Lung microvascular endothelial cell (primary cell): ENCODE results near the gene ZNF385D. TPM values are rescaled to one million over a fixed set of nuclear protein-coding genes. Genes with fewer than 3 reads are reported as not detected.
"Not testable (repeated sequence)": the region's sequence is repeated elsewhere in the genome, so short reads cannot be mapped to it uniquely, and the experiment has no call there.

Experiments used
- DNase-seq, 2 donors: peaks; one replicate each; pipeline versions ENCODE4 v3.0.0 to v3.0.0-alpha.2; 2010; ENCODE audit warnings: low read depth in 2 of 2
- total RNA-seq: library from RNA; depleted of rRNA; stranded (reverse); fragments of >200 nt; gene quantifications from 2 replicates; pipeline ENCODE4 v1.2.1, GENCODE V29; 2014

The ZNF385D gene
- total RNA-seq, 1 donor from 2014 or later = 1.8 TPM

- peak in 1 of 2 donors; percentile 5 for DNase-seq
Measured at GRCh38 chr3:21520106-21520963, 230.7 kb downstream of the ZNF385D start.

DNA sequence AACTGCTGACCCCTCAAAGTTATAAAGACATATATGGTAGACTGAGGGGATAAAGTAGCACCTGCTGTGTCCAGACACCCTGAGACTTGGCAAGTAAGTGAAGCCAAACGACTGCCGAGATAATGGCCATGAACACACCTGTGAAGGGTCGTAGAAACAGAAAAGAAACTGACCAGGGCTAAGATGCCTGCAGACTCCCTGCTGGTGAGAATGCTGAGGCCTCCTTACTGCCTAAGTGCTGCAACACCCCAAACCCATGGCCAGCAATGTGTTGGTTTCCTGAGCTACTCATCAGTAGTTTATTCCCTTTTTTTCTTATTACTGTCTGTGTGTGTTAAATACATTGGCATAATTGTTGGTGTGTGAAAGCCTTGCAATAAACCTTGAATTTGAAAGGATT, 233.8 kb downstream of the ZNF385D start:
- no peak for DNase-seq

GRCh38 chr3:21515417-21515816, 235.6 kb downstream of the ZNF385D start:
- no peak for DNase-seq

- DNase-seq = no peak
Measured at GRCh38 chr3:21509731-21510470, 241.1 kb downstream of the ZNF385D start.

DNA sequence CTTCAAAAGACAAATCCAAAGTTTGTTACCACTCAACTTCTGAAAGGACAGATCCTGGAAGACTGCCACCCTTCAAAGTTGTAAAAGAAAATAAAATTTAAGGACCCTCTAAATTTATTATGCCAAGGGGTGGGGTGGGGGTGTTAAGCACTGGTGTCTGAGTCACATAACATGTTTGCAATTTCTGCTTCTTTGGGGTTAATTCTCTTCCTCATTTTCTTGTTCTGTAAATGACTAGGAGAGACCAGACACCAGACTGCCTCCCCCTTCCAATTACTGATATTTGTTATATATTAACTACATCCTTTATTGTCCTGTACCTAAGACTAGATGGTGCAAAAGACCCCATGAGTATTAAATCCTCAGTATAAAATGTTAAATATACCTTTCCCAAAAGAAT, 242.8 kb downstream of the ZNF385D start:
- DNase-seq = no peak

- DNase-seq = no peak
Measured at GRCh38 chr3:21505711-21506460, 245.1 kb downstream of the ZNF385D start.

- DNase-seq = no peak
Measured at GRCh38 chr3:21502656-21503055, 248.4 kb downstream of the ZNF385D start.

GRCh38 chr3:21500834-21501233, 250.2 kb downstream of the ZNF385D start:
- DNase-seq = no peak

GRCh38 chr3:21490671-21491070, 260.3 kb downstream of the ZNF385D start:
- not testable (repeated sequence) for DNase-seq

DNA sequence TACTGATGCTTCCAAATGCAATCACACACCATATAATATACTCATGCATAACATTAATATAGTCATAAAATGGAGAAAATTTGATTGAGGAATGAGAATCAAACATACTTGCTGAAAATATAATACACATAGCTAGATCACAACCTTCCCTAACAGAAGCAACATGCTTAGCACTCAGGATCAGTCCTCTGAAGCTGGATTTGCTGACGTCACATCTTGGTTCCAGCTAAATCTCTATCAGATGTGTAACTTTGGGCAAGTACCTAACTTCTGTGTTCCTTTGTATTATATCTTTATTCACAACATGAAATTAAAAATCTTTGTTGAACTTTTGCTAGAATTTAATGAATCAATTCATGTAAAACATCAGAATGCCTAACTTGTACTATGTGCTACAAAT, 263.5 kb downstream of the ZNF385D start:
- no peak for DNase-seq

DNA sequence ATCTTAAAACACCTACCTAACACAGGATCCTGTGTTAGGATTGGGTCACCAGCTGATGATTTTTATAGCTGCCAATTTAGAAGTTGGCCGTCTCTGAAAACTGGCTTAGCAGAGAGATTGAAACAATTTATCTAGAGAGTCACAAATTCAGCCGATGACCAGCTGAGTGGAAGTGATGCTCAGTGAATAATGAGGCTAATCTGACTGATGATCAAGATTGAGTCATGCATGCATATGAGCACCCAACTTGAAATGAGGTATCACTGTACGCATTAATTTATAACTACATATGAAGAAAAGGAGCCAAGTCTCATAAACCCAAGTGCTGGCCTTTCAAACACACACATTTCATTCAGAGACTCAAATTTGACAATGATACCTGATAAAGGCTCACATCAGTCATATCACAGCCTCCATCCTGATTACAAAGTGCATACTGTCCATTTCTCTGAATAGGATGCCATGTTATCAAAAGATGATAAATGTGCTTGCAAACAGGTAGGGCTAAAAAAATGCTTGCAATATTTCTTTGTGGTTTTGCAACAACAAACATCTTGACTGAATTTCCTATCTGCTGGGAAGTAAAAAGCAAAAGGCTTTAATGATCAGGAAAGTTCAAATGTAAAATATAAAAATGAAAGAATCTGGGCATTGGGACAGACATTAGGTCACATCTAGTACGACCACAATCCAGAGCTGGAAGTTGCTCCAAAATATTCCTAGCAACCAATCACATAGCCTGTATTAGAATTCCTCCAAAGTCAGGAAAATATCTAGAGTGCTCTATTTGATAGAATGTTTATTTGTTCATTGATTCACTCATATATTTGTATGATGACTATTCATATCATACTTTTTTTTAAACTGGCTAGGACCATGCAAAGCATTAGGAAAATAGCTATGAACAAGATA, 264.7 kb downstream of the ZNF385D start:
- not testable (repeated sequence) for DNase-seq

GRCh38 chr3:21484828-21485144, 266.2 kb downstream of the ZNF385D start:
- no peak for DNase-seq

GRCh38 chr3:21484057-21484827, 266.8 kb downstream of the ZNF385D start:
- peak; percentile 16 to 72 for DNase-seq

DNA sequence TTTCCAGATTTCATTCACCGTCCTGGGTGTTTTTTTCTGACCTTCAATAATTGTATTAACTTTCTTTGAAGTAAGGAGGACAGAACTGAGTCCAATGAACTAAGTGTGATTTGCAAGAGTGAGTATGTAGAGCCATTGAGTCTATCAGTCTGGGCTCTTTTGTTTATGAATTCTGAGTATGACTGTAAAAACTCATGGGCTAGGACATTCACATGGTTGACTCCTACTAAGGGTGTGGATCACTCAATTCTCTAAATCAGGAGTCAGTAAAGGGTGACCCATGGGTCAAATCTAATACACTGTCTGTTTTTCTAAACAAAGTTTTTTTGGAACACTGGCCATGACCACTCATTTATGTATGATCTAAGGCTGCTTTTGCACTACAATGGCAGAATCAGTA, 269.0 kb downstream of the ZNF385D start:
- no peak for DNase-seq

GRCh38 chr3:21477541-21478288, 273.3 kb downstream of the ZNF385D start:
- peak in 1 of 2 donors; percentile 39 for DNase-seq

DNA sequence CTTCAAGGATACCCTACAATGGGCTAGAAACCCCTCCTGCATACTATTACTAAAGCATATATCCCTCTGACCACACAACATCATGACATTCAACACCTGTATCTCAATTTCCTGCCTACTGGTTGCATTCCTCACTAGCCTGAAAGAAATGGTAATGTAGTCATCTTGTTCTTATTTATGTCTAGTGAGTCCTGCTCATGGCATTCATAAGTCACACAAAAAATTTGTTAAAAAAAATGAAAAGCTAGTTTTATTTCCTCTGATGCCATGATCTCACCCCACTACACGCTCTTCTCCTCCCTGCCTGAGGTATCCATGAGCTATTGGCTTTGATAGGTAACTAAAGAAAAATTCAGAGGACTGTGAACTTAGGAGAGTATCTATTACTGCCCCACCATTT, 284.5 kb downstream of the ZNF385D start:
- no peak for DNase-seq

GRCh38 chr3:21464746-21465145, 286.3 kb downstream of the ZNF385D start:
- no peak for DNase-seq

DNA sequence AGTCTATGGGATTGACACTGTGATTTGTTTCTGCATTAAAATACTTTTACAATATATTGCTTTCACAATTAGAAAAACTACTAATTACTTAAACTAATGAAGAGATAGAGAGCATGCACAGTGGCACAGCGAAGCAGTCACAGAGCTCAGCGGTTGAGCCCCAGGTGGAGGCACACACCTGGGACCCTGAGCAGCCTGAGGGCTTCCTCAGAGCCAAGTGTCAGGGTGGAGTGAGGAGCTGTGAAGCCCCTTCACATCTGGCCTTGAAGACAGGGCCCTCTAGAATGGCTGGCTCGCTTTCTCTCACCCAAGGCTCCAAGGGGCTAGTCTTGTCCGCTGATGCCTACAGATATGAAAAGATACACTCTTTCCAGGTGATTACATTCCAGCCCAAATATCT, 287.7 kb downstream of the ZNF385D start:
- DNase-seq = no peak

DNA sequence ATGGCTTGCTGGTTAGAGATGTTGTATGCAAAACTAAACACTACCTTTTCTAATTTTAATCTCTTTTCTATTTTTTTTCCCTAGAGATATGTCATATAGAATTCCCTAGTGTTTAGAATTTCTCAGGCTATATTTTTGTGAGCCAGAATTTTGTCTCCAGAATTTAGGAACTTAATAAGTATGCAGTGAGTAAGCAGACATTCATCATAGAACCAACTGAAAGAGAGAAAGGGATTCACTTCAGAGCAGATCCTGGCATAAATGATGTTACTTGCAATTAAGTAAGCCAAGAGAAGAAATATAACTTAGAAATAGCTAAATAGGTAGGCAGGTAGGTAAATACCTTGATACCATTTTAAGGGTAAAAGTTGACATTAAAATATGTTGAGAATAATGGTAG, 288.9 kb downstream of the ZNF385D start:
- DNase-seq = no peak

GRCh38 chr3:21457084-21457483, 293.9 kb downstream of the ZNF385D start:
- DNase-seq = no peak
